ENCODE measurements around the gene GTF2IRD1. TPM values are rescaled to one million over a fixed set of nuclear protein-coding genes. Genes with fewer than 3 reads are reported as not detected.

GTF2IRD1 gene
- total and polyA plus RNA-seq, 2 donors (not counting 1 experiment from before 2014, with no cell fraction given): 7.8 to 14.7 TPM

DNA sequence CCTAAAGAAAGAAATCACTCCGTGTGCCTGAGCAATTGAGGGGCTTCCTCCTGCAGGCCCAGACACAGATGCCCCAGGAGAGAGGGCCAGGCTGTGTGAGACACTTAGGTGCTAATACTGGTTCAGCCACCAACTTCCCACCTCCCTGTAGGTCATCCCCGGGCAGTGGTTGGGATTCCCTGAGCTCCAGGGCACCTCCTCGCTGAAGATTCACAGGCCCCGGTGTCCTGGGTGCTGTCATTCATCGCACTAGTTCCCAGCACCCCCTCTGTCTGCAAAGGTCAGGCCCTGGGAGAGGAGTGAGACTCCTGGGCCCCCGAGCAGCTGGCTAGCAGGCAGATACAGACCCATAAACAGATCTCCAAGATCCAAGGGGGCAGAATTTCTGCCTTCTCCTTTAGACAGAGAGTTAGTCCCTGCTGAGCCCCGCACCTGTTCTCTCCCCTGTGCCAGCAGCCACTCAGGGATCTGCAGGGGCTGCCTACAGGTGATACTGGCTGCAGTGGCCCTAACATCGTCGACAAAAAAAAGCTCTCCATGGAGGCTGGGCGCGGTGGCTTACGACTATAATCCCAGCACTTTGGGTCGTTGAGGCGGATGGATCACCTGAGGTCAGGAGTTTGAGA, 165.6 kb downstream of the GTF2IRD1 start:
- H3K4me2 ChIP-seq (ENCODE audit: extremely low read depth, insufficient read depth, low read length): no peak overlapping the region
- no peak overlapping the region for H3K9ac ChIP-seq (ENCODE audit: insufficient read depth, low read length)
- no peak for DNase-seq (ENCODE audit: low read depth in 2 of 2)
- no peaks in the 10 kb centered on the region for H3K4me1 ChIP-seq (ENCODE audit: control insufficient read depth, extremely low read depth, insufficient read depth, low read length)
- no peaks in the 10 kb centered on the region for H4K20me1 ChIP-seq (ENCODE audit: control insufficient read depth, extremely low read depth, insufficient read depth, low read length)
- H3K36me3 ChIP-seq (ENCODE audit: control insufficient read depth, insufficient read depth, low read length): no peaks in the 10 kb centered on the region
- no peaks in the 10 kb centered on the region for H3K27me3 ChIP-seq (ENCODE audit: control insufficient read depth, insufficient read depth, low read length)
- TF ChIP-seq, protein P1, sequence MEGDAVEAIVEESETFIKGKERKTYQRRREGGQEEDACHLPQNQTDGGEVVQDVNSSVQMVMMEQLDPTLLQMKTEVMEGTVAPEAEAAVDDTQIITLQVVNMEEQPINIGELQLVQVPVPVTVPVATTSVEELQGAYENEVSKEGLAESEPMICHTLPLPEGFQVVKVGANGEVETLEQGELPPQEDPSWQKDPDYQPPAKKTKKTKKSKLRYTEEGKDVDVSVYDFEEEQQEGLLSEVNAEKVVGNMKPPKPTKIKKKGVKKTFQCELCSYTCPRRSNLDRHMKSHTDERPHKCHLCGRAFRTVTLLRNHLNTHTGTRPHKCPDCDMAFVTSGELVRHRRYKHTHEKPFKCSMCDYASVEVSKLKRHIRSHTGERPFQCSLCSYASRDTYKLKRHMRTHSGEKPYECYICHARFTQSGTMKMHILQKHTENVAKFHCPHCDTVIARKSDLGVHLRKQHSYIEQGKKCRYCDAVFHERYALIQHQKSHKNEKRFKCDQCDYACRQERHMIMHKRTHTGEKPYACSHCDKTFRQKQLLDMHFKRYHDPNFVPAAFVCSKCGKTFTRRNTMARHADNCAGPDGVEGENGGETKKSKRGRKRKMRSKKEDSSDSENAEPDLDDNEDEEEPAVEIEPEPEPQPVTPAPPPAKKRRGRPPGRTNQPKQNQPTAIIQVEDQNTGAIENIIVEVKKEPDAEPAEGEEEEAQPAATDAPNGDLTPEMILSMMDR (conservative IDR thresholded peaks at IDR 0.05 in 1 of 2, IDR thresholded peaks at IDR 0.05 in 1 of 2; ENCODE audit: low read depth in 1 of 2, low read length in 2 of 2): no peak
- TF ChIP-seq EZH2 (IDR thresholded peaks at IDR 0.05; ENCODE audit: low read length, missing control alignments): no peak
- no peak overlapping the region for H3K27ac ChIP-seq (ENCODE audit: insufficient read depth, low read length)
- no peak overlapping the region for H3K4me3 ChIP-seq (replicated peaks in 1 of 4; ENCODE audit: control extremely low read depth in 1 of 4, insufficient read depth in 1 of 4, low read depth in 3 of 4, low read length in 4 of 4)
- H3K79me2 ChIP-seq (ENCODE audit: control insufficient read depth, insufficient read depth, low read length): no peaks in the 10 kb centered on the region
- H3K9me3 ChIP-seq (ENCODE audit: control insufficient read depth, insufficient read depth, low read depth, low read length): no peaks in the 10 kb centered on the region
- H2AFZ ChIP-seq (ENCODE audit: low read length): no peak overlapping the region

DNA sequence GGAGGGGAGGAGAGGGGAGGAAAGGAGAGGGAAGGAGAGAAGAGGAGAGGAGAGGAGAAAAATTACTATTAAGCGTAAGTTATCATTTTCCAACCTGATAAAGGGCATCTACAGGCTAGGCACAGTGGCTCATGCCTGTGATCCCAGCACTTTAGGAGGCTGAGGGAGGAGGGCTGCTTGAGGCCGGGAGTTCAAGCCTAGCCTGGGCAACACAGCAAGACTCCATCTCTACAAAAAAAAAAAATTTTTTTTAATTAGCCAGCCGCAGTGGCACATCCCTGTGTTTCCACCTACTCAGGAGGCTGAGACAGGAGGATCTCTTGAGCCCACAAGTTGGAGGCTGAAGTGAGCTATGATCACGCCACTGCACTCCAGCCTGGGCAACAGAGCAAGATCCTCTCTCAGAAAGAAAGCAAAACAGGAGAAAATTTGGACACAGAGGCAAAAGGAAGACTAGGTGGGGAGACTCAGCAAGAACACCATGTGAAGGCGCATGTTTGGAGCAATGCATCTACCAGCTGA, 168.6 kb downstream of the GTF2IRD1 start:
- Histone ChIP-seq H3K9ac (ENCODE audit: insufficient read depth, low read length) (no peak overlapping the region), H2AFZ (ENCODE audit: low read length) (no peak overlapping the region), H3K4me3 (replicated peaks in 1 of 4; ENCODE audit: control extremely low read depth in 1 of 4, insufficient read depth in 1 of 4, low read depth in 3 of 4, low read length in 4 of 4) (no peak overlapping the region), H3K27me3 (ENCODE audit: control insufficient read depth, insufficient read depth, low read length) (no peaks in the 10 kb centered on the region), H3K27ac (ENCODE audit: insufficient read depth, low read length) (no peak overlapping the region), H4K20me1 (ENCODE audit: control insufficient read depth, extremely low read depth, insufficient read depth, low read length) (no peaks in the 10 kb centered on the region), H3K4me2 (ENCODE audit: extremely low read depth, insufficient read depth, low read length) (no peak overlapping the region), H3K9me3 (ENCODE audit: control insufficient read depth, insufficient read depth, low read depth, low read length) (no peaks in the 10 kb centered on the region), H3K79me2 (ENCODE audit: control insufficient read depth, insufficient read depth, low read length) (no peaks in the 10 kb centered on the region), H3K4me1 (ENCODE audit: control insufficient read depth, extremely low read depth, insufficient read depth, low read length) (no peaks in the 10 kb centered on the region), H3K36me3 (ENCODE audit: control insufficient read depth, insufficient read depth, low read length) (no peaks in the 10 kb centered on the region)
- no peak for DNase-seq (ENCODE audit: low read depth in 2 of 2)
- TF ChIP-seq, protein P1 (conservative IDR thresholded peaks at IDR 0.05 in 1 of 2, IDR thresholded peaks at IDR 0.05 in 1 of 2; ENCODE audit: low read depth in 1 of 2, low read length in 2 of 2): no peak
- TF ChIP-seq EZH2 (IDR thresholded peaks at IDR 0.05; ENCODE audit: low read length, missing control alignments): no peak

DNA sequence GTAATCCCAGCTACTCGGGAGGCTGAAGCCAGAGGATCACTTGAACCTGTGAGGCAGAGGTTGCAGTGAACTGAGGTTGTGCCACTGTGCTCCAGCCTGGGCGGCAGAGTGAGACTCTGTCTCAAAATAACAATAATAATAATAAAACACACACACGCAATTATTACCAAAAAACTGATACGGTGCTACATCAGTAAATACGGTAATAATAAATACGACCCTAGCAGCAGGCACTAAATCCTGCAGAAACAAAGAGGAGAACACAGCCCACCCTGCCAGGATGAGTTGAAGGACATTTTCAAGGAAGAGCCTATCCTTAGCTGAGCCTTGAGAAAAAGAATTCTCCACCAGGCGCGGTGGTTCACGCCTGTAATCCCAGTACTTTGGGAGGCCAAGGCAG, 169.4 kb downstream of the GTF2IRD1 start:
- no peaks in the 10 kb centered on the region for H3K36me3 ChIP-seq (ENCODE audit: control insufficient read depth, insufficient read depth, low read length)
- H3K27me3 ChIP-seq (ENCODE audit: control insufficient read depth, insufficient read depth, low read length): no peaks in the 10 kb centered on the region
- TF ChIP-seq, protein P1 (conservative IDR thresholded peaks at IDR 0.05 in 1 of 2, IDR thresholded peaks at IDR 0.05 in 1 of 2; ENCODE audit: low read depth in 1 of 2, low read length in 2 of 2): no peak
- TF ChIP-seq EZH2 (IDR thresholded peaks at IDR 0.05; ENCODE audit: low read length, missing control alignments): no peak
- no peaks in the 10 kb centered on the region for H4K20me1 ChIP-seq (ENCODE audit: control insufficient read depth, extremely low read depth, insufficient read depth, low read length)
- H3K9ac ChIP-seq (ENCODE audit: insufficient read depth, low read length): no peak overlapping the region
- H3K79me2 ChIP-seq (ENCODE audit: control insufficient read depth, insufficient read depth, low read length): no peaks in the 10 kb centered on the region
- no peak overlapping the region for H3K4me2 ChIP-seq (ENCODE audit: extremely low read depth, insufficient read depth, low read length)
- no peaks in the 10 kb centered on the region for H3K9me3 ChIP-seq (ENCODE audit: control insufficient read depth, insufficient read depth, low read depth, low read length)
- no peak overlapping the region for H3K27ac ChIP-seq (ENCODE audit: insufficient read depth, low read length)
- DNase-seq (ENCODE audit: low read depth in 2 of 2): no peak
- no peaks in the 10 kb centered on the region for H3K4me1 ChIP-seq (ENCODE audit: control insufficient read depth, extremely low read depth, insufficient read depth, low read length)
- no peak overlapping the region for H2AFZ ChIP-seq (ENCODE audit: low read length)
- no peak overlapping the region for H3K4me3 ChIP-seq (replicated peaks in 1 of 4; ENCODE audit: control extremely low read depth in 1 of 4, insufficient read depth in 1 of 4, low read depth in 3 of 4, low read length in 4 of 4)
